IMR-90 (cell line): Measurements from ENCODE around the gene EFHC1. TPM values are rescaled to one million over a fixed set of nuclear protein-coding genes. Genes with fewer than 3 reads are reported as not detected.

ENCODE experiments used
- ATAC-seq: fragments of 200-7000 bp; cut with Tn5 transposase; 2 replicates; pipeline ENCODE4 v1.9.1; 2020; ENCODE audit warnings: low read depth, mild to moderate bottlenecking, moderate library complexity
- BruUV-seq: library from RNA; stranded (reverse); fragments of 400-500 nt; replicated peaks from 2 replicates; lab custom pipeline; 2021; lab: Mats Ljungman, UMichigan
- CTCF ChIA-PET: fragments of 300-600 bp; formaldehyde crosslinking; extraction: SDS; loops from one replicate; lab custom pipeline; 2021; ENCODE audit warnings: antibody characterized with exemption; lab: Yijun Ruan, JAX
- POLR2A ChIA-PET: fragments of 300-600 bp; sonication (Branson Sonifier 250); formaldehyde crosslinking; loops from one replicate; lab custom pipeline; 2022; ENCODE audit warnings: antibody characterized with exemption; ENCODE audit not compliant: unreplicated experiment; lab: Charles Lee
- DNase-seq: peaks from one replicate; pipeline ENCODE4 v3.0.0; 2013
- H2AFZ ChIP-seq: replicated peaks from 2 replicates; pipeline ENCODE3; 2013; ENCODE audit warnings: low read length, mild to moderate bottlenecking; ENCODE audit not compliant: poor library complexity
- H2AK5ac ChIP-seq: 2 replicates; pipeline ENCODE4 v1.6.1; 2013; ENCODE audit warnings: low read depth, low read length, inconsistent platforms
- H2AK9ac ChIP-seq: replicated peaks from 2 replicates; pipeline ENCODE3; 2013; ENCODE audit warnings: mild to moderate bottlenecking, low read depth, low read length, moderate library complexity; ENCODE audit not compliant: poor library complexity
- H2BK120ac ChIP-seq: 2 replicates; pipeline ENCODE4 v1.6.1; 2013; ENCODE audit warnings: low read depth, low read length, inconsistent platforms
- H2BK15ac ChIP-seq: 3 replicates; pipeline ENCODE4 v1.6.1; 2013; ENCODE audit warnings: low read depth, low read length, inconsistent platforms
- H2BK20ac ChIP-seq: 2 replicates; pipeline ENCODE4 v1.6.1; 2013; ENCODE audit warnings: low read depth, mild to moderate bottlenecking, inconsistent platforms, low read length, moderate library complexity
- H2BK5ac ChIP-seq: 2 replicates; pipeline ENCODE4 v1.6.1; 2013; ENCODE audit warnings: mild to moderate bottlenecking, low read depth, low read length, inconsistent platforms; ENCODE audit not compliant: poor library complexity, severe bottlenecking
- H3K14ac ChIP-seq: replicated peaks from 2 replicates; pipeline ENCODE4 v1.6.1; 2013; ENCODE audit warnings: low read depth, low read length, inconsistent platforms
- H3K18ac ChIP-seq: 2 replicates; pipeline ENCODE4 v1.6.1; 2013; ENCODE audit warnings: low read depth, low read length, control low read depth
- H3K23ac ChIP-seq: 2 replicates; pipeline ENCODE4 v1.6.1; 2013; ENCODE audit warnings: low read depth, low read length, inconsistent platforms
- H3K27ac ChIP-seq: 2 replicates; pipeline ENCODE4 v1.5.1; 2013; ENCODE audit warnings: mild to moderate bottlenecking, control low read depth, low read length; ENCODE audit not compliant: insufficient read depth
- H3K27me3 ChIP-seq: 2 replicates; pipeline ENCODE4 v1.6.1; 2013; ENCODE audit warnings: low read length; ENCODE audit not compliant: control insufficient read depth, insufficient read depth
- H3K36me3 ChIP-seq: 2 replicates; pipeline ENCODE4 v1.6.1; 2013; ENCODE audit warnings: low read length, mixed read lengths; ENCODE audit not compliant: control insufficient read depth, insufficient read depth
- H3K4ac ChIP-seq: 2 replicates; pipeline ENCODE4 v1.6.1; 2013; ENCODE audit warnings: low read depth, low read length, inconsistent platforms
- H3K4me1 ChIP-seq: 2 replicates; pipeline ENCODE4 v1.6.1; 2013; ENCODE audit warnings: low read length, mixed read lengths; ENCODE audit not compliant: control insufficient read depth, insufficient read depth
- H3K4me2 ChIP-seq: 2 replicates; pipeline ENCODE4 v1.6.1; 2013; ENCODE audit warnings: low read depth, mild to moderate bottlenecking, control low read depth, low read length, moderate library complexity
- H3K4me3 ChIP-seq: 2 replicates; pipeline ENCODE4 v1.5.1; 2013; ENCODE audit warnings: low read depth, mild to moderate bottlenecking, control low read depth, low read length, moderate library complexity; ENCODE audit not compliant: insufficient read depth
- H3K56ac ChIP-seq: 2 replicates; pipeline ENCODE4 v1.6.1; 2013; ENCODE audit warnings: low read length, inconsistent platforms; ENCODE audit not compliant: insufficient read depth; ENCODE audit errors: extremely low read depth
- H3K79me1 ChIP-seq, 2 experiments: 2 replicates each; pipeline ENCODE4 v1.6.1; 2013; ENCODE audit warnings: low read length in 2 of 2, inconsistent platforms in 1 of 2, low read depth in 1 of 2
- H3K9ac ChIP-seq: 2 replicates; pipeline ENCODE4 v1.6.1; 2013; ENCODE audit warnings: low read depth, low read length, control low read depth
- H3K9me1 ChIP-seq: 2 replicates; pipeline ENCODE4 v1.6.1; 2013; ENCODE audit warnings: low read length, inconsistent platforms; ENCODE audit not compliant: insufficient read depth
- H3K9me3 ChIP-seq: 2 replicates; pipeline ENCODE4 v1.6.1; 2013; ENCODE audit warnings: low read length; ENCODE audit not compliant: control insufficient read depth, insufficient read depth
- H4K20me1 ChIP-seq: 2 replicates; pipeline ENCODE4 v1.6.1; 2013; ENCODE audit warnings: low read length, inconsistent platforms; ENCODE audit not compliant: insufficient read depth
- H4K5ac ChIP-seq: 2 replicates; pipeline ENCODE4 v1.6.1; 2013; ENCODE audit warnings: mild to moderate bottlenecking, low read depth, low read length, control low read depth
- H4K8ac ChIP-seq, 2 experiments: 2 replicates each; pipeline ENCODE4 v1.6.1; 2013; ENCODE audit warnings: low read depth in 2 of 2, low read length in 2 of 2, control low read depth in 1 of 2, inconsistent platforms in 1 of 2
- H4K91ac ChIP-seq: 2 replicates; pipeline ENCODE4 v1.6.1; 2013; ENCODE audit warnings: low read depth, low read length, inconsistent platforms; ENCODE audit not compliant: insufficient read depth
- CEBPB ChIP-seq: IDR thresholded peaks from 2 replicates; pipeline ENCODE4 v1.6.1; 2012; ENCODE audit warnings: low read depth, low read length, improper control_type of control experiment
- ELK1 ChIP-seq: fragments of 150-350 bp; IDR thresholded peaks from 2 replicates; pipeline ENCODE4 v1.6.1; 2016; ENCODE audit warnings: low read depth, mild to moderate bottlenecking, low read length, moderate library complexity, borderline replicate concordance
- MAFK ChIP-seq: IDR thresholded peaks from 2 replicates; pipeline ENCODE4 v1.6.1; 2012; ENCODE audit warnings: low read depth, low read length, improper control_type of control experiment
- MXI1 ChIP-seq: IDR thresholded peaks from 2 replicates; pipeline ENCODE4 v1.6.1; 2012; ENCODE audit warnings: low read depth, mild to moderate bottlenecking, low read length, moderate library complexity, borderline replicate concordance
- NFE2L2 ChIP-seq: fragments of 150-350 bp; IDR thresholded peaks from 2 replicates; pipeline ENCODE4 v1.6.1; 2016; ENCODE audit warnings: low read depth, mild to moderate bottlenecking, low read length
- POLR2A ChIP-seq: IDR thresholded peaks from 2 replicates; pipeline ENCODE4 v1.6.1; 2012; ENCODE audit warnings: mild to moderate bottlenecking, low read depth, low read length
- RCOR1 ChIP-seq: IDR thresholded peaks from 2 replicates; pipeline ENCODE4 v1.6.1; 2012; ENCODE audit warnings: mild to moderate bottlenecking, low read length, improper control_type of control experiment; ENCODE audit not compliant: insufficient replicate concordance
- RFX5 ChIP-seq: IDR thresholded peaks from 2 replicates; pipeline ENCODE4 v1.8.0; 2012; ENCODE audit warnings: low read depth, mild to moderate bottlenecking, low read length, moderate library complexity
- whole genome bisulfite sequencing, 2 experiments: methylation state at CpG; one replicate each; pipeline versions ENCODE4 v1.1.5 to v1.1.7; 2013; ENCODE audit warnings: missing lambda C conversion rate in 2 of 2; ENCODE audit not compliant: insufficient read length in 1 of 2; ENCODE audit errors: extremely low coverage in 2 of 2; 5-methylcytosine and 5-hydroxymethylcytosine counted together
- dilution Hi-C: fragments of 300-500 bp; cut with HindIII; formaldehyde crosslinking; loops from one replicate; pipeline ENCODE4 v1.14.3; 2018; ENCODE audit warnings: low sequenced_read_pairs; ENCODE audit not compliant: unreplicated experiment
- in situ Hi-C: fragments of 300-500 bp; cut with MboI; formaldehyde crosslinking; loops from 3 replicates; pipeline ENCODE4 v1.14.3; 2019; ENCODE audit warnings: low sequenced_read_pairs, inconsistent platforms, mixed read lengths
- intact Hi-C: fragments of 100-400 bp; cut with micrococcal nuclease; formaldehyde crosslinking; loops from 2 replicates; pipeline ENCODE4 v1.10.0; 2022
- polyA plus RNA-seq, 3 experiments: library from polyadenylated mRNA; depleted of rRNA; stranded (reverse); fragments of >200 nt; gene quantifications; 2 replicates each; pipeline ENCODE4 v1.2.3, GENCODE V29; 2012; ENCODE audit warnings: low replicate concordance in 1 of 3
- total RNA-seq: library from RNA; depleted of rRNA; stranded (reverse); fragments of >200 nt; gene quantifications from 2 replicates; pipeline ENCODE4 v1.2.3, GENCODE V29; 2012

The EFHC1 gene
- total and polyA plus RNA-seq, 2 of the 4 experiments (the other 2 are of a cell fraction) = 14.0 to 23.0 TPM

DNA sequence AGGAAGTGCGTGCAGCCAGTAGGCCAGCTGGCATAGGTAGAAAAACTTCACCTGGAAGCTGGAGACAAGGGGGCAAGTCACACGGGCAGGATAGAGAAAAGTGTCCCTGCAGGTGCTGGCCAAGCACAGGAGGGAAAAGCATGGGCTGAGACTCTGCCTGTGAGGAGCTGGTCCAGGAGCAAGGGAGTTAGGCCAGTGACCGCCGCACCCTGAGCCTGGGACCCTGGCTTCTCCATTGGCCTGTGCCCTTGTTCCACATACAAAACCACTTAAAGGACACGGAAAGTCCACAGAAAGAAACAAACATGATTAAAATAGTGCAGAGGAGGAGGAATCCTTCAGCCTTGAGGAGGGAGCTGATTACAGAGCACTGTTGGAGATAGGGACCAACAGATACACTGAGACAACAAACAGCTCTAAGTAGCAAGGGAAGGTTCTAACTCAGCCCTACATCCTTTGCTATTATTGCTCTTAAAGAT lies 88.2 kb downstream of the EFHC1 start:
- Histone ChIP-seq H4K91ac (peak overlapping the region; percentile 68), H2BK120ac (peak overlapping the region; percentile 22), H3K4me1 (peaks cover 43% of the 10 kb centered on the region), H2AK5ac (peak overlapping the region; percentile 9; the same call in 1 of the 2 replicates), H2BK20ac (peak overlapping the region; percentile 21), H2BK5ac (peak overlapping the region; percentile 35), H3K9me1 (peaks cover 40% of the 10 kb centered on the region), H4K8ac (peak overlapping the region in 1 of 2 experiments; percentile 27; a peak in 1 of 4 replicates), H2AK9ac (peak overlapping the region; percentile 42), H3K4me3 (no peak overlapping the region), H3K4ac (peak overlapping the region; percentile 59), H3K14ac (0 out of 2 replicates have a peak overlapping the region, but pooled peaks have one; percentile 18), H3K4me2 (no peak overlapping the region), H3K27ac (no peak overlapping the region), H4K5ac (peak overlapping the region; percentile 10; the same call in 1 of the 2 replicates), H2AFZ (no peak overlapping the region), H2BK15ac (0 out of 3 replicates have a peak overlapping the region, but pooled peaks have one; percentile 1), H3K56ac (no peak overlapping the region), H3K79me1 (peaks cover 49 to 83% of the 10 kb centered on the region in 2 experiments), H3K36me3 (peaks cover 75% of the 10 kb centered on the region), H3K9ac (no peak overlapping the region), H4K20me1 (no peaks in the 10 kb centered on the region), H3K18ac (peak overlapping the region; percentile 43), H3K23ac (no peak overlapping the region), H3K9me3 (no peaks in the 10 kb centered on the region), H3K27me3 (no peaks in the 10 kb centered on the region)
- WGBS, 2 experiments = 100% methylated on average over 2 of the region's 5 CpGs; no CpG with 5 or more reads in 1 of the 2 experiments
- DNase-seq (no peak), ATAC-seq (no peak)
- ChIA-PET CTCF (no interaction called here), POLR2A (no interaction called here)
- TF ChIP-seq RCOR1 = no peak
- TF ChIP-seq RFX5 = no peak
- TF ChIP-seq MXI1 = no peak
- no peak for TF ChIP-seq CEBPB
- no peak for TF ChIP-seq ELK1
- TF ChIP-seq MAFK = no peak
- TF ChIP-seq NFE2L2 = no peak
- no peak for TF ChIP-seq POLR2A
- intact Hi-C loops = no loop called here
- dilution Hi-C loops = no loop called here
- in situ Hi-C loops = no loop called here
- no TSS peak for BruUV-seq
